Measurements from ENCODE around the gene ANKRD12. TPM values are rescaled to one million over a fixed set of nuclear protein-coding genes. Genes with fewer than 3 reads are reported as not detected.
"Not testable (repeated sequence)": the region's sequence is repeated elsewhere in the genome, so short reads cannot be mapped to it uniquely, and the experiment has no call there.

ANKRD12 gene
- total RNA-seq, 1 donor from 2014 or later: 9.2 TPM

GRCh38 chr18:9153256-9153655, 16.7 kb downstream of the ANKRD12 start:
- no peak for DNase-seq (ENCODE audit: low read depth)
- no peaks in the 10 kb centered on the region for H3K36me3 ChIP-seq (ENCODE audit: control insufficient read depth, insufficient read depth, low read length)
- H3K4me3 ChIP-seq (ENCODE audit: low read depth, low read length): no peak overlapping the region
- no peak for TF ChIP-seq CTCF (IDR thresholded peaks at IDR 0.05; ENCODE audit: insufficient read depth, low read length, severe bottlenecking)
- no peak for FAIRE-seq
- no peaks in the 10 kb centered on the region for H3K27me3 ChIP-seq (ENCODE audit: control insufficient read depth, insufficient read depth, low read length)

- no peaks in the 10 kb centered on the region for H3K27me3 ChIP-seq (ENCODE audit: control insufficient read depth, insufficient read depth, low read length)
- TF ChIP-seq CTCF (IDR thresholded peaks at IDR 0.05; ENCODE audit: insufficient read depth, low read length, severe bottlenecking): no peak
- H3K4me3 ChIP-seq (ENCODE audit: low read depth, low read length): no peak overlapping the region
- no peaks in the 10 kb centered on the region for H3K36me3 ChIP-seq (ENCODE audit: control insufficient read depth, insufficient read depth, low read length)
- FAIRE-seq: no peak
- no peak for DNase-seq (ENCODE audit: low read depth)
Measured at GRCh38 chr18:9156604-9157249, 20.1 kb downstream of the ANKRD12 start.

GRCh38 chr18:9157806-9158205, 21.2 kb downstream of the ANKRD12 start:
- Histone ChIP-seq H3K4me3 (ENCODE audit: low read depth, low read length) (no peak overlapping the region), H3K36me3 (ENCODE audit: control insufficient read depth, insufficient read depth, low read length) (no peaks in the 10 kb centered on the region), H3K27me3 (ENCODE audit: control insufficient read depth, insufficient read depth, low read length) (no peaks in the 10 kb centered on the region)
- DNase-seq (ENCODE audit: low read depth) (no peak), FAIRE-seq (no peak)
- no peak for TF ChIP-seq CTCF (IDR thresholded peaks at IDR 0.05; ENCODE audit: insufficient read depth, low read length, severe bottlenecking)

GRCh38 chr18:9160014-9160413, 23.4 kb downstream of the ANKRD12 start:
- no peak overlapping the region for H3K4me3 ChIP-seq (ENCODE audit: low read depth, low read length)
- DNase-seq (ENCODE audit: low read depth) (no peak), FAIRE-seq (no peak)
- H3K27me3 ChIP-seq (ENCODE audit: control insufficient read depth, insufficient read depth, low read length): no peaks in the 10 kb centered on the region
- TF ChIP-seq CTCF (IDR thresholded peaks at IDR 0.05; ENCODE audit: insufficient read depth, low read length, severe bottlenecking): no peak
- no peaks in the 10 kb centered on the region for H3K36me3 ChIP-seq (ENCODE audit: control insufficient read depth, insufficient read depth, low read length)

- FAIRE-seq; H3K36me3 ChIP-seq (ENCODE audit: control insufficient read depth, insufficient read depth, low read length); H3K4me3 ChIP-seq (ENCODE audit: low read depth, low read length); H3K27me3 ChIP-seq (ENCODE audit: control insufficient read depth, insufficient read depth, low read length); DNase-seq (ENCODE audit: low read depth): not testable (repeated sequence)
Measured at GRCh38 chr18:9162663-9163062, 26.1 kb downstream of the ANKRD12 start.

- not testable (repeated sequence) for FAIRE-seq; DNase-seq (ENCODE audit: low read depth); H3K27me3 ChIP-seq (ENCODE audit: control insufficient read depth, insufficient read depth, low read length); H3K36me3 ChIP-seq (ENCODE audit: control insufficient read depth, insufficient read depth, low read length); H3K4me3 ChIP-seq (ENCODE audit: low read depth, low read length)
Measured at GRCh38 chr18:9164149-9164548, 27.6 kb downstream of the ANKRD12 start.

- FAIRE-seq; H3K4me3 ChIP-seq (ENCODE audit: low read depth, low read length): not testable (repeated sequence)
Measured at GRCh38 chr18:9165883-9166282, 29.3 kb downstream of the ANKRD12 start.

GRCh38 chr18:9169515-9169914, 32.9 kb downstream of the ANKRD12 start:
- not testable (repeated sequence) for H3K4me3 ChIP-seq (ENCODE audit: low read depth, low read length); FAIRE-seq; DNase-seq (ENCODE audit: low read depth); H3K27me3 ChIP-seq (ENCODE audit: control insufficient read depth, insufficient read depth, low read length); H3K36me3 ChIP-seq (ENCODE audit: control insufficient read depth, insufficient read depth, low read length)

More at GRCh38 chr18:9165883-9166282, 29.3 kb downstream of the ANKRD12 start:
- H3K27me3 ChIP-seq (ENCODE audit: control insufficient read depth, insufficient read depth, low read length); DNase-seq (ENCODE audit: low read depth); H3K36me3 ChIP-seq (ENCODE audit: control insufficient read depth, insufficient read depth, low read length): not testable (repeated sequence)

GRCh38 chr18:9171919-9172318, 35.3 kb downstream of the ANKRD12 start:
- not testable (repeated sequence) for H3K4me3 ChIP-seq (ENCODE audit: low read depth, low read length); DNase-seq (ENCODE audit: low read depth); H3K27me3 ChIP-seq (ENCODE audit: control insufficient read depth, insufficient read depth, low read length); FAIRE-seq; H3K36me3 ChIP-seq (ENCODE audit: control insufficient read depth, insufficient read depth, low read length)

Measured in bronchial epithelial cell (primary cell).